ENCODE measurements around the gene ALMS1. TPM values are rescaled to one million over a fixed set of nuclear protein-coding genes. Genes with fewer than 3 reads are reported as not detected.

Gene ALMS1
- total RNA-seq, 4 donors from 2014 or later: 38.0 to 57.3 (median 49.8) TPM

DNA sequence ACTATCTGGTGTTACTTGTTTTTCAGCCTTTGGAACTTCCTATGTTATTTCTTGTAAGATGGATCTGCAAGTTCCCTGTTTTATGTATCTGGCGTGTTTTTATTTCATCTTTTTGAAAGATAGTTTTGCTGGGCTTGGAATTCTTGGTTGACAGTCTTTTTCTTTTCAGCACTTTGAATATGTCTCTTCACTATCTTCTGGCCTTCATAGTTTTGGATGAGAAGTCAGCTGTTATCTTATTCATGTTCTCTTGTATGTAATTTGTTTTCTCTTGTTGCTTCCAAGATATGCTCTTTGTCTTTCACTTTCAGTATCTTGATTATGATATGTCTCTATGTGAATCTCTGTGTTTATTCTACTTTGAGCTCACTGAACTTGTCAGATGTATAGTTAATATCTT is 50.4 kb downstream of the ALMS1 start:
- 97 to 100% methylated on average over 1 of the region's 1 CpG for WGBS, 2 donors
- Histone ChIP-seq H3K27me3 (no peaks in the 10 kb centered on the region), H3K27ac (no peak overlapping the region), H3K9me3 (peaks cover 0 to 21% (median 6%) of the 10 kb centered on the region in 4 donors), H3K4me1 (no peaks in the 10 kb centered on the region), H3K36me3 (peaks cover 0 to 94% (median 12%) of the 10 kb centered on the region in 3 donors), H3K4me3 (no peak overlapping the region)
- TF ChIP-seq EP300 (IDR thresholded peaks at IDR 0.05) (no peak), POLR2A (IDR thresholded peaks at IDR 0.05) (no peak)
- TF ChIP-seq, protein P1, sequence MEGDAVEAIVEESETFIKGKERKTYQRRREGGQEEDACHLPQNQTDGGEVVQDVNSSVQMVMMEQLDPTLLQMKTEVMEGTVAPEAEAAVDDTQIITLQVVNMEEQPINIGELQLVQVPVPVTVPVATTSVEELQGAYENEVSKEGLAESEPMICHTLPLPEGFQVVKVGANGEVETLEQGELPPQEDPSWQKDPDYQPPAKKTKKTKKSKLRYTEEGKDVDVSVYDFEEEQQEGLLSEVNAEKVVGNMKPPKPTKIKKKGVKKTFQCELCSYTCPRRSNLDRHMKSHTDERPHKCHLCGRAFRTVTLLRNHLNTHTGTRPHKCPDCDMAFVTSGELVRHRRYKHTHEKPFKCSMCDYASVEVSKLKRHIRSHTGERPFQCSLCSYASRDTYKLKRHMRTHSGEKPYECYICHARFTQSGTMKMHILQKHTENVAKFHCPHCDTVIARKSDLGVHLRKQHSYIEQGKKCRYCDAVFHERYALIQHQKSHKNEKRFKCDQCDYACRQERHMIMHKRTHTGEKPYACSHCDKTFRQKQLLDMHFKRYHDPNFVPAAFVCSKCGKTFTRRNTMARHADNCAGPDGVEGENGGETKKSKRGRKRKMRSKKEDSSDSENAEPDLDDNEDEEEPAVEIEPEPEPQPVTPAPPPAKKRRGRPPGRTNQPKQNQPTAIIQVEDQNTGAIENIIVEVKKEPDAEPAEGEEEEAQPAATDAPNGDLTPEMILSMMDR (IDR thresholded peaks at IDR 0.05): no peak
- DNase-seq (ENCODE audit: low spot score in 2 of 2): no peak

DNA sequence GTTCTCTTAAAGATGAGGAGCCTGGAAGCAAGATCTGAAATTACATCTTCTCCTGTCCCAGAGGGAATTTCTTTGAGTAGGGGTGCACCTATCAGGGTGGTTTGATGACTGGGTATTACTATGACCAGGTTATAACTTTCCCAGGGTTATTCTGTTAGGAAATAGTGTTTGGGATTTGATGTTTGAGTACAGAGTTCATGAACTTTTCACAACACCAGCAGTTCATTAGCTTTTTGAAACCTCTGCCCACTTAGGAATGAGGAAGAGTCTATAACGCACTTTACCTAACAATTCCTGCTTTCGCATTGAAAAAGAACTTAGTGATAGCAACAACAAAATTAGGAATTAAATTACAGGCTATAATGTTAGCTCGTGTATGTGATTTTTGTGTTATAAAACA is 58.6 kb downstream of the ALMS1 start:
- H3K27ac ChIP-seq: no peak overlapping the region
- no peak overlapping the region for H3K4me3 ChIP-seq
- H3K36me3 ChIP-seq: peaks cover 0 to 86% (median 0%) of the 10 kb centered on the region in 3 donors
- H3K27me3 ChIP-seq: no peaks in the 10 kb centered on the region
- no peaks in the 10 kb centered on the region for H3K4me1 ChIP-seq
- no peak for DNase-seq (ENCODE audit: low spot score in 2 of 2)
- H3K9me3 ChIP-seq: no peaks in the 10 kb centered on the region
- TF ChIP-seq POLR2A (IDR thresholded peaks at IDR 0.05): no peak
- TF ChIP-seq, protein P1 (IDR thresholded peaks at IDR 0.05): no peak
- TF ChIP-seq EP300 (IDR thresholded peaks at IDR 0.05): no peak
- 86 to 92% methylated on average over 3 of the region's 3 CpGs for WGBS, 2 donors

DNA sequence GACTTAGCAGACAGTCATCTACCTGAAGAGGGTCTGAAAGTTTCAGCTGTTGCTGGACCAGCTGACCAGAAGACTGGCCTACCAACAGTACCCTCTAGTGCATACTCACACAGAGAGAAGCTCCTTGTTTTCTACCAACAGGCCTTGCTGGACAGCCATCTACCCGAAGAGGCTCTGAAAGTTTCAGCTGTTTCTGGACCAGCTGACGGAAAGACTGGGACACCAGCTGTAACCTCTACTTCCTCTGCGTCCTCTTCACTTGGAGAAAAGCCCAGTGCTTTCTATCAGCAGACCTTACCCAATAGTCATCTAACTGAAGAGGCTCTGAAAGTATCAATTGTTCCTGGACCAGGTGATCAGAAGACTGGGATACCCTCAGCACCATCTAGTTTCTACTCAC is 63.2 kb downstream of the ALMS1 start:
- Histone ChIP-seq H3K27me3 (no peaks in the 10 kb centered on the region), H3K4me3 (no peak overlapping the region), H3K27ac (no peak overlapping the region), H3K4me1 (no peaks in the 10 kb centered on the region), H3K9me3 (peaks cover 0 to 3% (median 0%) of the 10 kb centered on the region in 4 donors), H3K36me3 (peaks cover 0 to 90% (median 0%) of the 10 kb centered on the region in 3 donors)
- DNase-seq (ENCODE audit: low spot score in 2 of 2): no peak
- no peak for TF ChIP-seq EP300 (IDR thresholded peaks at IDR 0.05)
- no peak for TF ChIP-seq POLR2A (IDR thresholded peaks at IDR 0.05)
- TF ChIP-seq, protein P1 (IDR thresholded peaks at IDR 0.05): no peak
- 93 to 98% methylated on average over 3 of the region's 3 CpGs for WGBS, 2 donors

DNA sequence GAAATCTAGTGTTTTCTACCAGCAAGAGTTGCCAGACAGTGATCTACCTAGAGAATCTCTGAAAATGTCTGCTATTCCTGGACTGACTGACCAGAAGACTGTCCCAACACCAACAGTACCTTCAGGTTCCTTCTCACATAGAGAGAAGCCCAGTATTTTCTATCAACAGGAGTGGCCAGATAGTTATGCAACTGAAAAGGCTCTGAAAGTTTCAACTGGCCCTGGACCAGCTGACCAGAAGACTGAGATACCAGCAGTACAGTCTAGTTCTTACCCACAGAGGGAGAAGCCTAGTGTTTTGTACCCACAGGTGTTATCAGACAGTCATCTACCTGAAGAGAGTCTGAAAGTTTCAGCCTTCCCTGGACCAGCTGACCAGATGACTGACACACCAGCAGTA is 63.8 kb downstream of the ALMS1 start:
- H3K36me3 ChIP-seq: peaks cover 0 to 90% (median 0%) of the 10 kb centered on the region in 3 donors
- no peak overlapping the region for H3K27ac ChIP-seq
- H3K4me1 ChIP-seq: no peaks in the 10 kb centered on the region
- DNase-seq (ENCODE audit: low spot score in 2 of 2): no peak
- H3K4me3 ChIP-seq: no peak overlapping the region
- no peaks in the 10 kb centered on the region for H3K27me3 ChIP-seq
- TF ChIP-seq POLR2A (IDR thresholded peaks at IDR 0.05) (no peak), EP300 (IDR thresholded peaks at IDR 0.05) (no peak)
- TF ChIP-seq, protein P1 (IDR thresholded peaks at IDR 0.05): no peak
- H3K9me3 ChIP-seq: peaks cover 0 to 3% (median 0%) of the 10 kb centered on the region in 4 donors

DNA sequence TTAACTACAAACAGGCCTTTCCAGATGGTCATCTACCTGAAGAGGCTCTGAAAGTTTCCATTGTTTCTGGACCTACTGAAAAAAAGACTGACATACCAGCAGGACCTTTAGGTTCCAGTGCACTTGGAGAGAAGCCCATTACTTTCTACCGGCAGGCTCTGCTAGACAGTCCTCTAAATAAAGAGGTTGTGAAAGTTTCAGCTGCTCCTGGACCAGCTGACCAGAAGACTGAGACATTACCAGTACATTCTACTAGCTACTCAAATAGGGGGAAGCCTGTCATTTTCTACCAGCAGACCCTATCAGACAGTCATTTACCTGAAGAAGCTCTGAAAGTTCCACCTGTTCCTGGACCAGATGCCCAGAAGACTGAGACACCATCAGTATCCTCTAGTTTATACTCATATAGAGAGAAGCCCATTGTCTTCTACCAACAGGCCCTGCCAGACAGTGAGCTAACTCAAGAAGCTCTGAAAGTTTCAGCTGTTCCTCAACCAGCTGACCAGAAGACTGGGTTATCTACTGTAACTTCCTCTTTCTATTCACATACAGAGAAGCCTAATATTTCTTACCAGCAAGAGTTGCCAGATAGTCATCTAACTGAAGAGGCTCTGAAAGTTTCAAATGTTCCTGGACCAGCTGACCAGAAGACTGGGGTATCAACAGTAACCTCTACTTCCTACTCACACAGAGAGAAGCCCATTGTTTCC is 65.8 kb downstream of the ALMS1 start:
- 83 to 86% methylated on average over 1 of the region's 1 CpG for WGBS, 2 donors
- Histone ChIP-seq H3K27ac (no peak overlapping the region), H3K9me3 (peaks cover 0 to 3% (median 0%) of the 10 kb centered on the region in 4 donors), H3K4me3 (no peak overlapping the region), H3K27me3 (no peaks in the 10 kb centered on the region), H3K4me1 (no peaks in the 10 kb centered on the region), H3K36me3 (peaks cover 0 to 99% (median 4%) of the 10 kb centered on the region in 3 donors)
- TF ChIP-seq EP300 (IDR thresholded peaks at IDR 0.05) (no peak), POLR2A (IDR thresholded peaks at IDR 0.05) (no peak)
- TF ChIP-seq, protein P1 (IDR thresholded peaks at IDR 0.05): no peak
- no peak for DNase-seq (ENCODE audit: low spot score in 2 of 2)
